Stimulated activated CD4-positive, alpha-beta T cell treated with anti-CD3 and anti-CD28 coated beads, Interleukin-15, amount 100 ng/mL, for 1 hour (primary cell): ENCODE measurements around the gene CHRNA7.

Experiments used
- DNase-seq, 2 donors: peaks; one replicate each; pipeline ENCODE4 v3.0.0-alpha.2; 2020; ENCODE audit warnings: low read depth in 1 of 2, low spot score in 1 of 2

CHRNA7 gene

GRCh38 chr15:32067115-32067514 lies 36.8 kb downstream of the CHRNA7 start:
- DNase-seq = no peak

- no peak for DNase-seq
Observed at GRCh38 chr15:32089851-32090359, 59.6 kb downstream of the CHRNA7 start.

GRCh38 chr15:32091505-32092380 lies 61.4 kb downstream of the CHRNA7 start:
- DNase-seq = no peak

GRCh38 chr15:32096213-32096612 lies 65.9 kb downstream of the CHRNA7 start:
- DNase-seq = no peak

GRCh38 chr15:32096916-32097617 lies 66.8 kb downstream of the CHRNA7 start:
- DNase-seq = no peak

GRCh38 chr15:32098033-32098432 lies 67.7 kb downstream of the CHRNA7 start:
- DNase-seq = no peak

- DNase-seq = no peak
Observed at GRCh38 chr15:32099097-32099785, 68.9 kb downstream of the CHRNA7 start.

GRCh38 chr15:32099956-32100684 lies 69.8 kb downstream of the CHRNA7 start:
- no peak for DNase-seq

GRCh38 chr15:32104061-32104995 lies 74.0 kb downstream of the CHRNA7 start:
- DNase-seq = no peak

- DNase-seq = no peak
Observed at GRCh38 chr15:32105258-32106241, 75.2 kb downstream of the CHRNA7 start.

GRCh38 chr15:32106401-32107381 lies 76.4 kb downstream of the CHRNA7 start:
- no peak for DNase-seq

- no peak for DNase-seq
Observed at GRCh38 chr15:32107477-32108080, 77.3 kb downstream of the CHRNA7 start.

- DNase-seq = no peak
Observed at GRCh38 chr15:32108661-32109060, 78.3 kb downstream of the CHRNA7 start.

GRCh38 chr15:32112101-32112500 lies 81.8 kb downstream of the CHRNA7 start:
- no peak for DNase-seq

GRCh38 chr15:32113224-32113623 lies 82.9 kb downstream of the CHRNA7 start:
- no peak for DNase-seq

- no peak for DNase-seq
Observed at GRCh38 chr15:32117122-32117521, 86.8 kb downstream of the CHRNA7 start.

- no peak for DNase-seq
Observed at GRCh38 chr15:32119286-32119685, 89.0 kb downstream of the CHRNA7 start.
